GM23338 (cell line): ENCODE measurements around the gene CIDEB. TPM values are rescaled to one million over a fixed set of nuclear protein-coding genes. Genes with fewer than 3 reads are reported as not detected.

Experiments
- ATAC-seq: fragments of 200-7000 bp; cut with Tn5 transposase; 3 replicates; pipeline ENCODE4 v1.9.1; 2020
- DNase-seq: peaks from one replicate; pipeline ENCODE4 v3.0.0-alpha.2; 2015; ENCODE audit warnings: low spot score
- H2AFZ ChIP-seq: fragments of 200-600 bp; sonication (generic); 2 replicates; pipeline ENCODE4 v1.8.0; 2016; ENCODE audit warnings: antibody characterized with exemption, mild to moderate bottlenecking, moderate library complexity
- H3F3A ChIP-seq: fragments of 200-600 bp; sonication (generic); replicated peaks from 2 replicates; pipeline ENCODE4 v1.8.0; 2017; ENCODE audit warnings: antibody characterized with exemption, mixed run types, low read depth
- H3K27ac ChIP-seq: fragments of 200-600 bp; sonication (generic); 2 replicates; pipeline ENCODE4 v1.6.1; 2016; ENCODE audit warnings: low read depth
- H3K27me3 ChIP-seq: fragments of 200-600 bp; sonication (generic); 2 replicates; pipeline ENCODE4 v1.8.0; 2016; ENCODE audit warnings: mild to moderate bottlenecking, mixed run types, moderate library complexity; ENCODE audit not compliant: insufficient read depth
- H3K36me3 ChIP-seq: fragments of 200-600 bp; sonication (generic); 2 replicates; pipeline ENCODE4 v1.8.0; 2016; ENCODE audit warnings: mild to moderate bottlenecking; ENCODE audit not compliant: insufficient read depth
- H3K4me1 ChIP-seq: fragments of 200-600 bp; sonication (generic); 2 replicates; pipeline ENCODE4 v1.8.0; 2016; ENCODE audit warnings: mild to moderate bottlenecking, moderate library complexity; ENCODE audit not compliant: insufficient read depth
- H3K4me2 ChIP-seq: fragments of 200-600 bp; sonication (generic); 2 replicates; pipeline ENCODE4 v1.7.1; 2017; ENCODE audit warnings: mixed run types
- H3K4me3 ChIP-seq: fragments of 200-600 bp; sonication (generic); 2 replicates; pipeline ENCODE4 v1.6.1; 2016; ENCODE audit warnings: mixed run types
- H3K79me2 ChIP-seq: fragments of 200-600 bp; sonication (generic); replicated peaks from 2 replicates; pipeline ENCODE4 v1.8.0; 2017; ENCODE audit warnings: mild to moderate bottlenecking; ENCODE audit not compliant: insufficient read depth
- H3K9me2 ChIP-seq: fragments of 200-600 bp; sonication (generic); 2 replicates; pipeline ENCODE4 v1.8.0; 2017; ENCODE audit not compliant: insufficient read depth
- H4K20me1 ChIP-seq: fragments of 200-600 bp; sonication (generic); replicated peaks from 2 replicates; pipeline ENCODE4 v1.8.0; 2017; ENCODE audit warnings: mild to moderate bottlenecking; ENCODE audit not compliant: insufficient read depth
- H3K27ac Mint-ChIP-seq: 2 replicates; pipeline ENCODE4 v1.8.0; 2020; ENCODE audit warnings: inconsistent platforms, mild to moderate bottlenecking, moderate library complexity, mixed read lengths
- H3K27me3 Mint-ChIP-seq: 3 replicates; pipeline ENCODE4 v1.8.0; 2022; ENCODE audit warnings: low read depth, mild to moderate bottlenecking, moderate library complexity, mixed read lengths, inconsistent platforms; ENCODE audit not compliant: insufficient read depth, poor library complexity
- H3K36me3 Mint-ChIP-seq: 3 replicates; pipeline ENCODE4 v1.8.0; 2021; ENCODE audit warnings: low read depth, mild to moderate bottlenecking, inconsistent platforms, moderate library complexity, mixed read lengths
- H3K4me1 Mint-ChIP-seq: 3 replicates; pipeline ENCODE4 v1.8.0; 2020; ENCODE audit warnings: mild to moderate bottlenecking, inconsistent platforms, mixed read lengths
- H3K4me3 Mint-ChIP-seq: 3 replicates; pipeline ENCODE4 v1.8.0; 2021; ENCODE audit warnings: moderate library complexity, mild to moderate bottlenecking, inconsistent platforms, mixed read lengths
- H3K9me3 Mint-ChIP-seq: 3 replicates; pipeline ENCODE4 v1.8.0; 2020; ENCODE audit warnings: moderate library complexity, mild to moderate bottlenecking, inconsistent platforms, mixed read lengths
- CREB1 ChIP-seq: fragments of 250-450 bp; sonication (Bioruptor Pico); IDR thresholded peaks from 2 replicates; pipeline ENCODE4 v1.5.0; 2020; ENCODE audit warnings: low read depth, mild to moderate bottlenecking, moderate library complexity
- CTCF ChIP-seq, 2 experiments: fragments of 200-600 bp in 1 of 2; sonication (generic) in 1 of 2; conservative IDR thresholded peaks; 2 replicates each; pipeline versions ENCODE4 v1.5.1 to v1.6.1; 2016 to 2017; ENCODE audit warnings: antibody characterized with exemption in 2 of 2, low read depth in 2 of 2, mild to moderate bottlenecking in 2 of 2, moderate library complexity in 1 of 2
- ETS1 ChIP-seq: IDR thresholded peaks from 2 replicates; pipeline ENCODE4 v1.6.1; 2016; ENCODE audit warnings: antibody characterized with exemption
- EZH2 ChIP-seq: fragments of 200-600 bp; sonication (generic); IDR thresholded peaks from one replicate; pipeline ENCODE4 v1.8.0; 2017; ENCODE audit warnings: antibody characterized with exemption, mild to moderate bottlenecking, low read depth; ENCODE audit not compliant: unreplicated experiment
- EZH2phosphoT487 ChIP-seq: fragments of 200-600 bp; sonication (generic); IDR thresholded peaks from one replicate; pipeline ENCODE4 v1.8.1; 2018; ENCODE audit warnings: antibody characterized with exemption; ENCODE audit not compliant: unreplicated experiment
- JUNB ChIP-seq: IDR thresholded peaks from one replicate; pipeline ENCODE4 v1.6.1; 2016; ENCODE audit warnings: antibody characterized with exemption; ENCODE audit not compliant: unreplicated experiment
- NANOG ChIP-seq: IDR thresholded peaks from 2 replicates; pipeline ENCODE4 v1.6.1; 2016; ENCODE audit warnings: antibody characterized with exemption, borderline replicate concordance
- POLR2AphosphoS5 ChIP-seq: IDR thresholded peaks from 2 replicates; pipeline ENCODE4 v1.6.1; 2016; ENCODE audit warnings: antibody characterized with exemption, low read depth
- REST ChIP-seq: IDR thresholded peaks from one replicate; pipeline ENCODE4 v1.6.1; 2018; ENCODE audit warnings: antibody characterized with exemption; ENCODE audit not compliant: unreplicated experiment
- STAT1 ChIP-seq: IDR thresholded peaks from one replicate; pipeline ENCODE4 v1.6.1; 2016; ENCODE audit warnings: antibody characterized with exemption; ENCODE audit not compliant: unreplicated experiment
- ZNF114 ChIP-seq: fragments of 250-450 bp; sonication (Bioruptor Pico); IDR thresholded peaks from 2 replicates; pipeline ENCODE4 v1.5.0; 2020; ENCODE audit warnings: mild to moderate bottlenecking, moderate library complexity
- ZNF331 ChIP-seq: fragments of 250-450 bp; sonication (Bioruptor Pico); IDR thresholded peaks from 2 replicates; pipeline ENCODE4 v1.5.0; 2020; ENCODE audit warnings: low read depth, mild to moderate bottlenecking, moderate library complexity
- polyA plus RNA-seq: library from polyadenylated mRNA; unstranded; fragments of >200 nt; fragmentation: Nextera tagmentation; extraction: Ambion mirVana; gene quantifications from 2 replicates; pipeline ENCODE4 v1.2.1, GENCODE V29; 2016
- total RNA-seq: library from RNA; depleted of rRNA; stranded (reverse); fragments of >200 nt; shearing (Covaris generic); gene quantifications from 2 replicates; pipeline ENCODE4 v1.2.3, GENCODE V29; 2014
- TF ChIP-seq, protein P1 (sequence below): fragments of 250-450 bp; sonication (Bioruptor Pico); IDR thresholded peaks from 2 replicates; pipeline ENCODE4 v1.5.0; 2020; ENCODE audit warnings: mild to moderate bottlenecking, moderate library complexity

CIDEB gene
- total and polyA plus RNA-seq, 2 experiments from 2014 or later = 3.4 to 4.6 TPM

GRCh38 chr14:24278424-24278823, 29.4 kb downstream of the CIDEB start:
- no peaks in the 10 kb centered on the region for H3K27me3 ChIP-seq
- Mint-ChIP-seq H3K27ac (no peak overlapping the region), H3K4me3 (no peak overlapping the region; the same call in 2 of the 3 replicates), H3K36me3 (no peaks in the 10 kb centered on the region), H3K9me3 (no peaks in the 10 kb centered on the region), H3K4me1 (peaks cover 9% of the 10 kb centered on the region; the same call in 2 of the 3 replicates), H3K27me3 (peaks cover 10% of the 10 kb centered on the region)
- 0 out of 2 replicates have a peak, but pooled peaks cover 6% of the 10 kb centered on the region for H3K4me1 ChIP-seq
- H3F3A ChIP-seq = no peaks in the 10 kb centered on the region
- no peaks in the 10 kb centered on the region for H3K36me3 ChIP-seq
- TF ChIP-seq REST (no peak), ZNF114 (CRISPR knock-in tag) (no peak), EZH2phosphoT487 (no peak), ETS1 (no peak), CREB1 (no peak), JUNB (no peak), POLR2AphosphoS5 (no peak), CTCF (conservative IDR thresholded peaks at IDR 0.05; ENCODE audit: low read depth in 2 of 2) (no peak), ZNF331 (CRISPR knock-in tag) (no peak), STAT1 (no peak), EZH2 (no peak), NANOG (no peak)
- TF ChIP-seq, protein P1, sequence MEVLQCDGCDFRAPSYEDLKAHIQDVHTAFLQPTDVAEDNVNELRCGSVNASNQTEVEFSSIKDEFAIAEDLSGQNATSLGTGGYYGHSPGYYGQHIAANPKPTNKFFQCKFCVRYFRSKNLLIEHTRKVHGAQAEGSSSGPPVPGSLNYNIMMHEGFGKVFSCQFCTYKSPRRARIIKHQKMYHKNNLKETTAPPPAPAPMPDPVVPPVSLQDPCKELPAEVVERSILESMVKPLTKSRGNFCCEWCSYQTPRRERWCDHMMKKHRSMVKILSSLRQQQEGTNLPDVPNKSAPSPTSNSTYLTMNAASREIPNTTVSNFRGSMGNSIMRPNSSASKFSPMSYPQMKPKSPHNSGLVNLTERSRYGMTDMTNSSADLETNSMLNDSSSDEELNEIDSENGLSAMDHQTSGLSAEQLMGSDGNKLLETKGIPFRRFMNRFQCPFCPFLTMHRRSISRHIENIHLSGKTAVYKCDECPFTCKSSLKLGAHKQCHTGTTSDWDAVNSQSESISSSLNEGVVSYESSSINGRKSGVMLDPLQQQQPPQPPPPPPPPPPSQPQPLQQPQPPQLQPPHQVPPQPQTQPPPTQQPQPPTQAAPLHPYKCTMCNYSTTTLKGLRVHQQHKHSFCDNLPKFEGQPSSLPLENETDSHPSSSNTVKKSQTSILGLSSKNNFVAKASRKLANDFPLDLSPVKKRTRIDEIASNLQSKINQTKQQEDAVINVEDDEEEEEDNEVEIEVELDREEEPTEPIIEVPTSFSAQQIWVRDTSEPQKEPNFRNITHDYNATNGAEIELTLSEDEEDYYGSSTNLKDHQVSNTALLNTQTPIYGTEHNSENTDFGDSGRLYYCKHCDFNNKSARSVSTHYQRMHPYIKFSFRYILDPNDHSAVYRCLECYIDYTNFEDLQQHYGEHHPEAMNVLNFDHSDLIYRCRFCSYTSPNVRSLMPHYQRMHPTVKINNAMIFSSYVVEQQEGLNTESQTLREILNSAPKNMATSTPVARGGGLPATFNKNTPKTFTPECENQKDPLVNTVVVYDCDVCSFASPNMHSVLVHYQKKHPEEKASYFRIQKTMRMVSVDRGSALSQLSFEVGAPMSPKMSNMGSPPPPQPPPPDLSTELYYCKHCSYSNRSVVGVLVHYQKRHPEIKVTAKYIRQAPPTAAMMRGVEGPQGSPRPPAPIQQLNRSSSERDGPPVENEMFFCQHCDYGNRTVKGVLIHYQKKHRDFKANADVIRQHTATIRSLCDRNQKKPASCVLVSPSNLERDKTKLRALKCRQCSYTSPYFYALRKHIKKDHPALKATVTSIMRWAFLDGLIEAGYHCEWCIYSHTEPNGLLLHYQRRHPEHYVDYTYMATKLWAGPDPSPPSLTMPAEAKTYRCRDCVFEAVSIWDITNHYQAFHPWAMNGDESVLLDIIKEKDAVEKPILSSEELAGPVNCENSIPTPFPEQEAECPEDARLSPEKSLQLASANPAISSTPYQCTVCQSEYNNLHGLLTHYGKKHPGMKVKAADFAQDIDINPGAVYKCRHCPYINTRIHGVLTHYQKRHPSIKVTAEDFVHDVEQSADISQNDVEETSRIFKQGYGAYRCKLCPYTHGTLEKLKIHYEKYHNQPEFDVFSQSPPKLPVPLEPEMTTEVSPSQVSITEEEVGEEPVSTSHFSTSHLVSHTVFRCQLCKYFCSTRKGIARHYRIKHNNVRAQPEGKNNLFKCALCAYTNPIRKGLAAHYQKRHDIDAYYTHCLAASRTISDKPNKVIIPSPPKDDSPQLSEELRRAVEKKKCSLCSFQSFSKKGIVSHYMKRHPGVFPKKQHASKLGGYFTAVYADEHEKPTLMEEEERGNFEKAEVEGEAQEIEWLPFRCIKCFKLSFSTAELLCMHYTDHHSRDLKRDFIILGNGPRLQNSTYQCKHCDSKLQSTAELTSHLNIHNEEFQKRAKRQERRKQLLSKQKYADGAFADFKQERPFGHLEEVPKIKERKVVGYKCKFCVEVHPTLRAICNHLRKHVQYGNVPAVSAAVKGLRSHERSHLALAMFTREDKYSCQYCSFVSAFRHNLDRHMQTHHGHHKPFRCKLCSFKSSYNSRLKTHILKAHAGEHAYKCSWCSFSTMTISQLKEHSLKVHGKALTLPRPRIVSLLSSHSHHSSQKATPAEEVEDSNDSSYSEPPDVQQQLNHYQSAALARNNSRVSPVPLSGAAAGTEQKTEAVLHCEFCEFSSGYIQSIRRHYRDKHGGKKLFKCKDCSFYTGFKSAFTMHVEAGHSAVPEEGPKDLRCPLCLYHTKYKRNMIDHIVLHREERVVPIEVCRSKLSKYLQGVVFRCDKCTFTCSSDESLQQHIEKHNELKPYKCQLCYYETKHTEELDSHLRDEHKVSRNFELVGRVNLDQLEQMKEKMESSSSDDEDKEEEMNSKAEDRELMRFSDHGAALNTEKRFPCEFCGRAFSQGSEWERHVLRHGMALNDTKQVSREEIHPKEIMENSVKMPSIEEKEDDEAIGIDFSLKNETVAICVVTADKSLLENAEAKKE (CRISPR knock-in tag) = no peak
- no peaks in the 10 kb centered on the region; the same call in 1 of the 2 replicates for H4K20me1 ChIP-seq
- H3K9me2 ChIP-seq = no peaks in the 10 kb centered on the region
- H3K27ac ChIP-seq = no peak overlapping the region
- no peak overlapping the region for H3K4me3 ChIP-seq
- ATAC-seq (no peak), DNase-seq (no peak)
- H3K79me2 ChIP-seq = no peaks in the 10 kb centered on the region
- H2AFZ ChIP-seq = no peak overlapping the region
- no peak overlapping the region for H3K4me2 ChIP-seq
